ES-I3 (cell line): ENCODE results near the gene DLX3.
A peak's percentile ranks its signal among the peaks of the same experiment; 100 is the strongest.

Experiments
- H3K36me3 ChIP-seq: 2 replicates; pipeline ENCODE4 v1.6.1; 2013; ENCODE audit warnings: mild to moderate bottlenecking, low read length, control low read depth, moderate library complexity; ENCODE audit not compliant: insufficient read depth
- H3K4me1 ChIP-seq: 2 replicates; pipeline ENCODE4 v1.6.1; 2013; ENCODE audit warnings: mild to moderate bottlenecking, control low read depth, low read length; ENCODE audit not compliant: insufficient read depth
- H3K9ac ChIP-seq: 2 replicates; pipeline ENCODE4 v1.6.1; 2013; ENCODE audit warnings: low read depth, mild to moderate bottlenecking, low read length, moderate library complexity
- H3K9me3 ChIP-seq: 2 replicates; pipeline ENCODE4 v1.6.1; 2013; ENCODE audit warnings: mild to moderate bottlenecking, low read length, moderate library complexity; ENCODE audit not compliant: control insufficient read depth, insufficient read depth

The DLX3 gene

GRCh38 chr17:49977463-49978389, 17.3 kb downstream of the DLX3 start:
- H3K36me3 ChIP-seq, result no peaks in the 10 kb centered on the region
- no peak overlapping the region for H3K9ac ChIP-seq
- H3K9me3 ChIP-seq, result no peaks in the 10 kb centered on the region
- H3K4me1 ChIP-seq, result peaks cover 46% of the 10 kb centered on the region

GRCh38 chr17:49976828-49977202, 18.2 kb downstream of the DLX3 start:
- Histone ChIP-seq H3K9ac (no peak overlapping the region), H3K4me1 (peaks cover 46% of the 10 kb centered on the region), H3K9me3 (no peaks in the 10 kb centered on the region), H3K36me3 (no peaks in the 10 kb centered on the region)

DNA sequence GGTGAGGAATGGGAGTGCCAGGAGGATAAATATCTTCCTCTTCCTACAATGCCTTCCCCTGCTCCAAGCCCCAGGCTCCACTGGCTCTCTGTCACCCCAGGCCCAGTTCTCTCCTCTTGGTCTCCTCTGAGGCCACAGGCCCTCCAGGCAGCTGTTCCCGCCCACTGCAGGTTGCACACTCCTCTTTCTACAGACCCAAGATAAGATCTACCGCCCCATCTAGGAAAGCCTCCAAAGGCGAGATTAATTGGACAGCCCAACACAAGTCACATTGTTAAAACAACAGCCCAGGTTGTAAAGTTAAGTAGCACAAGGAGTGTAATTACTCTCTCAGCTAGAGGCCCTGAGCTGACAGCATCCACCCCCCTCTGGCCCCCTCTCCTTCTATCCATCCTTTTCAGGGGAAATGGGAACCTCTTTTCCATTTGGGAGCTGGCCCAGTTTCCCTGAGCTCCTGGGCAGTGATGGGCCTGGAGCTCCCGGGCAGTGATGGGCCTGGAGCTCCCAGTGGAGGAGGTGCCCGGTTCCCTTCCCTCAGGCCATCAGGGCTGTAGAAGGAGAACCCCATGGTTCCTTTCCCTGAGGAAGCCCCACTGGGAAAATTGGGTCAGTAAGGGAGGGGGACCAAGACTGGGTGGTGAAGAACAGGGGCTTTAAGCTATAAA, 18.7 kb downstream of the DLX3 start:
- Histone ChIP-seq H3K9ac (no peak overlapping the region), H3K36me3 (no peaks in the 10 kb centered on the region), H3K9me3 (no peaks in the 10 kb centered on the region), H3K4me1 (peaks cover 47% of the 10 kb centered on the region)

DNA sequence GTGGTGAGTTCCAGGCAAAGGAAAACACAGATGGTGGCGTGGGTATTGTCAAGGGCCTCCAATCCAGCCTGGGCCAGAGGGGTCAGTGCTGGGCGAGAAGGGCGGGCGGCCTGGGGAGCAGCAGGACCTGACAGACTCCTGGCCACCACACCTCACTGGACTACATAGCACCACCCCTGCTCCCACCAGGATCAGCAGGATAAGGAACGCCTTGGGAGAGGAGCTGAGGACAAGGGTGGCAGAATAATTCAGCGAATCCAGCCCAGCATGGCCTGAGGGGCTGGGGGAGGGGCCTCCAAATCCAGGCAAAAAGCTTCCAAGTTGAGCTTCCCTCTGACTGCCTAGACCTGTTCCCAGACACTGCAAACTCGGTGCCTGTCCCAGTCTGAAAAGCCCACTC, 19.5 kb downstream of the DLX3 start:
- Histone ChIP-seq H3K36me3 (no peaks in the 10 kb centered on the region), H3K9ac (no peak overlapping the region), H3K9me3 (no peaks in the 10 kb centered on the region), H3K4me1 (peaks cover 45% of the 10 kb centered on the region)

DNA sequence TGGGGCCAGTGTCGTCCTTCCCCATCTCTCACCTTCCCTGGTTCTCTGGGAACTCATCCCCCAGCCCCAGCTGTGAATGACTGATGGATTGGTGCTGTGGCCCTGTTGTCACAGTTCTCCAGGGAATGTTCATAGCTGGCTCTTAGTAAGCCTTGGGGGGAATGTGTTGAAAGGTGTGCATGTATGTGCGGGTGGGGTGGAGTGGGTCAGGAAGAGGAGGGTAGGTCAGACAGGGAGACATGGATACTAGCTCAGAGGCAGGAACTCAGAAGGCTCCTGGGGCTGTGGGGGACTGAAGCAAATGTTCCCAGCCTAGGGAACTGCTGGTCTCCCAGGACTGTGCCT, 21.8 kb downstream of the DLX3 start:
- no peaks in the 10 kb centered on the region for H3K9me3 ChIP-seq
- H3K9ac ChIP-seq, result no peak overlapping the region
- H3K36me3 ChIP-seq, result no peaks in the 10 kb centered on the region
- H3K4me1 ChIP-seq, result peaks cover 42% of the 10 kb centered on the region

- Histone ChIP-seq H3K9ac (peak overlapping the region; percentile 25; the same call in 1 of the 2 replicates), H3K4me1 (peaks cover 39% of the 10 kb centered on the region)
Observed at GRCh38 chr17:49972486-49973270, 22.3 kb downstream of the DLX3 start.

DNA sequence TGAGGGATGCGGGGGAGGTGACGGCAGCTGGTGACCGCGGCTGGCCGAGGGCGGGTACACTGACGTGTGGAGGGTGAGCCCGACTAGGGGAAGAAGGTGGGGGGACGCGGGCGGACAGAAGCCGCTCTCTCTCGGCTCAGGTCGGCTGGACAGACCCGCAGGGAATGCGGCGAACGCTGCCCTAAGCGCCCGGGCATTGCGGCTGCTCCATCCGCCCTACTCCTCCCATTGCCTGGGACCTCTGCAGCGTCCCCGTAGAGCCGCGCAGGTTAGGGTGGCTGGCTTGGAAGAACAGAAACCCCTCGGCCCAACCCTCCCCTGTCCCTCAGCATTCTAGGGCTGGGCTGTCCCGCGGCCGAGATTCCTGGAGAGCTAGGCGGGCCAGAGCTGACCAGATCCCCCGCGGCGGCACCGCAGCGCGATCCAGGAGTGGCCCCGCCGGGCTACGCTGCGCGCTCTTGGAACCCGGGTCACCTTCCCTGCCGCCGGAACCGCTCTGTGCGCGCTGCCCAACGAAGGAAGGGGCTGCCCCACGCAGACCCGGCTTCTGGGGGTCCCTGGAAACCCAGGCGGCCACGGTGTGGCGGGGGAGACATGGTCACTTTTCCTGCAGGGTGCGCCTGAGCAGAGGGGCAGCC, 23.1 kb downstream of the DLX3 start:
- no peaks in the 10 kb centered on the region for H3K9me3 ChIP-seq
- peaks cover 34% of the 10 kb centered on the region for H3K4me1 ChIP-seq
- peak overlapping the region; percentile 25; the same call in 1 of the 2 replicates for H3K9ac ChIP-seq
- no peaks in the 10 kb centered on the region for H3K36me3 ChIP-seq

More at GRCh38 chr17:49972486-49973270, 22.3 kb downstream of the DLX3 start:
- no peaks in the 10 kb centered on the region for H3K9me3 ChIP-seq
- no peaks in the 10 kb centered on the region for H3K36me3 ChIP-seq

GRCh38 chr17:49971199-49971847, 23.7 kb downstream of the DLX3 start:
- peak overlapping the region; percentile 25; the same call in 1 of the 2 replicates for H3K9ac ChIP-seq
- peaks cover 27% of the 10 kb centered on the region for H3K4me1 ChIP-seq
- H3K36me3 ChIP-seq, result no peaks in the 10 kb centered on the region
- H3K9me3 ChIP-seq, result no peaks in the 10 kb centered on the region

DNA sequence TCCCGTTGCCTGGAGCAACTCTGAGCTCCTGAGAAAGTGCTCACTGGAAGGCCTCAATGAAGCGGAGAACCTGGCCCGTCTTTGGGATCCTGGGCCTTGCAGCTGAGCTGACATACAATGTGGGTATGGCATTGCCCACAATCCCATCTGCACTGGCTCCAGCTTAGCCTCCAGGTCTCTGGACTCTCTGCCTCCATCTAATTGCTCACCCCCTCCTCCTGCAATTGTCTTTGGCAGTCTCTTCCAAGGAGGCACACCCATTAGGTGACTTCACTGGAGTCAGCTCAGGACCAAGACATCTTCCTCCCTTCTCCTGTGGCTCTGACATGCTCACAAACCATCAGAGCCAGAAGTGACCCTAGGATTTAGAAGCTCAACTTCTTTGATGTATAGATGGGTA, 24.5 kb downstream of the DLX3 start:
- Histone ChIP-seq H3K9ac (no peak overlapping the region), H3K36me3 (no peaks in the 10 kb centered on the region), H3K4me1 (peaks cover 23% of the 10 kb centered on the region), H3K9me3 (no peaks in the 10 kb centered on the region)

GRCh38 chr17:49969795-49970389, 25.1 kb downstream of the DLX3 start:
- Histone ChIP-seq H3K4me1 (peaks cover 20% of the 10 kb centered on the region; the same call in 1 of the 2 replicates), H3K9me3 (no peaks in the 10 kb centered on the region), H3K9ac (peak overlapping the region; percentile 83; the same call in 1 of the 2 replicates)

DNA sequence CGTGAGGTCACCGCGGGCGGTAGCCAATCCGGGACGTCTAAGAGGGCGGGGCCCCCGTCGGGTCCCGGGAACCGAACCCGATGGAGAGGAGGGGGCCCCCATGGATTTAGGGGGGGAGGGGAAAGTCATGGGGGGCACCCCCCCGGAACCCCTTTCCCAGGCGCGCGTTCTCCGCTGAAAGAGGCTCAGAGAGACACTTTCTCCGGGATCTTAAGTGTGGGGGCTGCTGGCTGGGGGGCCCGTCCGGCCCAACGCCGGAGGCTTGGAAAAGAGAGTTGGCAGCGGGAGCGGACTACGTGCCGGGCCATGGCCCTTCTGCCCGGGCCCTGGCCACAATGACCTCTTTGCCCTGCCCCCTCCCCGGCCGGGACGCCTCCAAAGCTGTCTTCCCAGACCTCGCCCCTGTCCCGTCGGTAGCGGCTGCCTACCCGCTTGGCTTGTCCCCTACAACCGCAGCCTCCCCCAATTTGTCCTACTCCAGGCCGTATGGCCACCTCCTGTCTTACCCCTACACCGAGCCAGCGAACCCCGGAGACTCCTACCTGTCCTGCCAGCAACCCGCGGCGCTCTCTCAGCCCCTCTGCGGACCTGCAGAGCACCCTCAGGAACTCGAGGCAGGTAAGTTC, 25.8 kb downstream of the DLX3 start, which contains the start of gene DLX4:
Gene DLX4, plus strand, starts transcription at position 57 of the 626 bp plus-strand sequence. Its CDS starts 279 bp downstream, at position 336.
- H3K36me3 ChIP-seq, result no peaks in the 10 kb centered on the region
- peaks cover 24% of the 10 kb centered on the region; the same call in 1 of the 2 replicates for H3K4me1 ChIP-seq
- no peaks in the 10 kb centered on the region for H3K9me3 ChIP-seq
- H3K9ac ChIP-seq, result peak within 1 kb of the TSS; percentile 83

More at GRCh38 chr17:49969795-49970389, 25.1 kb downstream of the DLX3 start:
- H3K36me3 ChIP-seq, result no peaks in the 10 kb centered on the region

DNA sequence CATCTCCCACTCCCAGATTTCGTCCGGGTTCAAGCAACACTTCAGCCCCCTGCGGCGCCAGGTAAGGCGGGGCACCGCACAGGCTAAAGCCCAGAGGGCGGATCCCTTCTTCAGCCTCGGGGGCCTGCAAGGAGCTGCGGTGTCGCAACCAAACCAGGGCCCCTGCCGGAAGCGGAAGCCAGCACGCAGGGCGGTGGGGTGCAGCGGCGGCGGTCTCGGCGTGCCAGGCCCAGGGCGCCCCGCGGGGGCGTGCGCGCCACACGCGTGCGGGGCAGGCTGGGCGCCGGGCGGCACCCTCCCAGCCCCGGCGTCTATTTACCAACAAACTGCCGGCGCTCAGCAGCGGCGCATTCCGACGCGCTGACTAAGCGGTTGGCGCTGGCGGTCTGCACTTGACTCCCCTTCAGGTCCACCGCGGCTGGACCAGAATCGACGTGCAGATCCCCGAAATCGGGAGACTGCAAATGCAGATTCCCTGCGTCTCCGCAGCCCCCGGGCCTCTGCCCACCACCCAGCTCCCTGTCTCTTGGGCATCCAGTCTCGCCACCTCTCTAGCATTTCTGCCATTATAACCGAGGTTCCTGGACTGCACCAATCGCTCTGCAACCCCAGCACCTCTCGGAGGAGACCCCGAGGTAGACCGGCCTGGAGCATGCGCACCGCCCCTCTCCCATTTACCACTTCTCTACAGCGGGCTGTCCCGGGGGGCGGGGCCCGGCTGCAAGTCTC, 26.5 kb downstream of the DLX3 start:
- Histone ChIP-seq H3K9ac (peak overlapping the region; percentile 83), H3K36me3 (no peaks in the 10 kb centered on the region), H3K4me1 (peaks cover 27% of the 10 kb centered on the region; the same call in 1 of the 2 replicates), H3K9me3 (no peaks in the 10 kb centered on the region)
